ENCODE data around the gene KCNJ16.

Gene KCNJ16

DNA sequence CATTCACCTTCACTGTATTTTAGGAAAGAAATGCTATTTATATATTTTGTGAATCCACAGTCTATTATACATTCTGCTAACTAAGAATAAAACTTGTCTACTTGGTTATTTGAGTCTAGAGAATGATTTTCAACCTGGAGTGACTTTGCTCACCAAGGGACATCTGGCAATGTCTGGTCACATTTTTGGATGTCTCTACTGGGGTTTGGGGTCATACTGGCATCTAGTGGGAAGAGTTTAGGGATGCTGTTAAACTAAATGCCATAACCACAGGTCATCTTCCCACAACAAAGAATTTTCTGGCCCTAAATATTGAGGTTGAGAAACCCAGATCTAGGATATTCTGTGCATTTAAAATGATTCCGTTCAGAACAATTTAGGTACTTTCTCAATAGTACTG, 26.0 kb downstream of the KCNJ16 start:
- DNase-seq: no peak

GRCh38 chr17:70102531-70102930, 27.5 kb downstream of the KCNJ16 start:
- DNase-seq: no peak

DNA sequence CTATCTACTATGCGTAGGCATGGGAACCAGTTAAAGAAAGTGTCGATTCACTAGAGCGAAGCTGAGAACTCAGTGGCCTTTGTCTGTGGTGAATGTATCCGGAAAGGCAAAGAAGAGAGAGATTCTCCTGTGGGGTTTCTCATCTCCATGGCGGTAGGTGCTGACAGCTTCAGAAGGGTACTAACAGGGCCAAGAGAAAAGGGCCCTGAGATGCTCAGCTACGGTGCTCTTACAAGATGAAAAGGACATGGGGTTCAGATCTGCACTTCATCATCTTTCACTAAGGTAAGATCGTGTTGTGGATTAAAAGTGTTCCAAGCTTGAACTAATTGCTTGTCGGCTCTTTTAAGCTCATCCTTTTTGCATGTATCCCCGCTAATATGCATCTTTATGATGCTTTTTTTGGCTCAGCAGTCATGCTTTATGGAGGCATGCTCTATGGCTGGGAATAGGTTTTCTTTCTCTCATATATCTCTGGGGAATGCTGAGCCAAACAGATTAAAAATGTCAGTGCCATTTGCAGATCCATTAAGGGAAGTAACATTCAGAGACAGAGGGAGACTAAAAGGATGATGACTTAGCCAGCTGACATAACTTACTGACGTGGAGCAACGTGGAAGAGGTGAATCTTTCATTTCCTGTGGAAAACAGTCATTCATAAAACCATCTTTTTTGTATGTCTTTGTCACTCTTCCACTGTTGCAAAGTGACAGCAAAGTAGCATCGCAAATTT, 29.9 kb downstream of the KCNJ16 start:
- DNase-seq: no peak

- DNase-seq: no peak
Measured at GRCh38 chr17:70105641-70106040, 30.6 kb downstream of the KCNJ16 start.

- no peak for DNase-seq
Measured at GRCh38 chr17:70106551-70106950, 31.5 kb downstream of the KCNJ16 start.

- DNase-seq: no peak
Measured at GRCh38 chr17:70107441-70107840, 32.4 kb downstream of the KCNJ16 start.

DNA sequence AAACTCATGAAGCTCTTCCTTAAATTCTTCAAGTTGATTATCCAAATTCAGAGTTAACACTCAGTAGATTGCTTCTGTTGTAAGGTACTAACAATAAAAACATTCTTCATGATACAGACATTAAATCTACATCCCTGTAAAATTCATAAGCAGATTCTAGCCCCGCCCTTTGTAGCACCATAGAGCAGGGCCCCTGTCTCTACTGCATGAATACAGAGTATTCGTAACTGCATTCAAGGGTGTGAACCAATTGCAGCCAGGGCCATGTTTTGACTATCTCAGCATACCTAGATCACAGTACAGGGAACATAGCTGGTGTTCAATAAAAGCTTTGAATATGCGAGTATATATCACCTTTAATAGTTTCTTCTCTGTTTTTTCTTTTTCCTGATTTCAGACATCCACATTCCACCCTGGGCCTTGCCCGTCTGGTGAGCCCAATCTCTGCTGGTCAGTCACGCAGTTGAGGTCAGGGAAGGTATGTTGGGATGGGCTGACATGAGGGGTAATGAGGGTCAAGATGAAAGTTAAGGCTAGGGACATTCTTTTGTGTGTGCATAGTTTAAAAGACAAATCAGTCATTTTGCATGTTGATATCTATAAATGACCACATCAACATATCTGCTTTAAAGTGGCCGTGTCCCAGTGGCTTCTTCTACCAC, 33.0 kb downstream of the KCNJ16 start:
- no peak for DNase-seq

- DNase-seq: no peak
Measured at GRCh38 chr17:70109497-70109896, 34.5 kb downstream of the KCNJ16 start.

DNA sequence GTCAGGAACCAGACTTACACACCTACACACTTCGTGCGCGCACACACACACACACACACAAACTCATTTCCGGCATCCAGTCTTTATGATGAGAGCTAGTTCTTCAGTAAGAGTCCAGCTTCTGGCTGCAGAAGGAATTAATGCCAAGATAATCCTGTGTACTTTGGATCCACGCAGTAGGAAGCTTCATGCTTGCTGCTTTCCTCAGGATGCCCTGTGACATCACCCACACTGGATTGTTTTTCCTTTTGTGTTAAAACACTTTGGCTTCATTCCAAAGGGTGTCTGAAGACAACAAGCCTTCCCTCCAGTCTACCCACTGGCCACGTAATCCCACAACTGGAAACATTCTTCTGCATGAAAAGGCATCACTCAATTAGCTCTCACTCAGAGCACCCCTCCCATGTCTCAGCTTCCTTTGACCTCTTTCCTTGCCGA, 35.4 kb downstream of the KCNJ16 start:
- DNase-seq: no peak

DNA sequence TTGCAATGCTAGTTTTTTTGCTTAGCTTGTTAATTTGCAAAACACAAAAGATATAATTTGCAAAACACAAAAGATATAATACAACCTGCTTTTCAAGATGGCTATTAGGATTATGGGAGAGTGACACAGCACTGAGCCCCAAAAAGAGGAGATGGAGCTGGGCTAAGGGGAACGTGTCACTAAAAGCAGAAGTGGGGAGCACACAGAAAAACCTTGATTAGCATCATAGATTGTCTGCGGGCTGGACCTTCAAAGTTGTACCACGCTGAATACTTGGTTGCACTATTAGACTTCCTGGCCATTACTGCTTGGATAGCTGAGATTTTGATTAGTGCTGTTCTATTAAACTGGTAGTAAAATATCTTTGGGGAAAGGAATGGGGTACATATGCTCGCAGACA, 36.2 kb downstream of the KCNJ16 start:
- DNase-seq: no peak

DNA sequence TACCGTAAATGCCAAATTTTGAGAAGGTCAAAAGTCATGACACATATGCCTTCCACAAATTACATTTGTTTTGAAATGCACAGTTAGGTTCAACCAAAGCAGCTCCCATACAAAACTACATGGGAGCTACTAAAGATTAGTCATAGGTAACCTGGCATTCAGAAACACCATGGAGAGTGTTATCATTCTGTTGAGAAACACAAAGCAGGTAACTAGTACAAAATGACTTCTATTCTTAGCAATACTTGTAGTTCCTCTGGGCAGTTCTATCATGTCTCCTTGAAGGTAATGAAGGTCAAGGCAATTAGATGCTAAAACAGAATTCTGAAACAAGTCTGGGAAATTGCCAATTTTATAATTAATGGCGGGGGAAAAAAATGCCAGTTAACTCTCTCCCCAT, 39.4 kb downstream of the KCNJ16 start:
- no peak for DNase-seq

DNA sequence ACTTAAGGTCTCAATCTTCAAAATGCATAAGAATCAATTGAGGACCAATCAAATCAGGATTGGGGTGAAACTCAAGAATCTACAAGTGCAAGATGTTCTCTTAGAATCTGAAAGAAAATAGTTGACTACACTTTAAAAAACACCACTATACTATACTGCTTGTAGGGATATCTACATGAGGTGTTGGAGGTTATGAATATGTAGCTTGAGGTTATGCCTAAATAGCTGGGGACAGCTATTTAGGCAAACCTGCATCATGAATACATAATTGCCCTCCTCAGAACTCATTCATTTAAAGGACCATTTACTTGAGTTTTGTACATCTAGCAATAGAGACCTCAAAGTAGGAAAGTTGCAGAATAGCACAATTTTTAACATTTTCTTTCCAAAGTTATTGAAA, 40.1 kb downstream of the KCNJ16 start:
- no peak for DNase-seq

- no peak for DNase-seq
Measured at GRCh38 chr17:70116919-70117318, 41.9 kb downstream of the KCNJ16 start.

GRCh38 chr17:70119545-70119944, 44.5 kb downstream of the KCNJ16 start:
- DNase-seq: no peak

GRCh38 chr17:70119983-70120382, 45.0 kb downstream of the KCNJ16 start:
- DNase-seq: no peak

GRCh38 chr17:70120425-70120824, 45.4 kb downstream of the KCNJ16 start:
- DNase-seq: no peak

DNA sequence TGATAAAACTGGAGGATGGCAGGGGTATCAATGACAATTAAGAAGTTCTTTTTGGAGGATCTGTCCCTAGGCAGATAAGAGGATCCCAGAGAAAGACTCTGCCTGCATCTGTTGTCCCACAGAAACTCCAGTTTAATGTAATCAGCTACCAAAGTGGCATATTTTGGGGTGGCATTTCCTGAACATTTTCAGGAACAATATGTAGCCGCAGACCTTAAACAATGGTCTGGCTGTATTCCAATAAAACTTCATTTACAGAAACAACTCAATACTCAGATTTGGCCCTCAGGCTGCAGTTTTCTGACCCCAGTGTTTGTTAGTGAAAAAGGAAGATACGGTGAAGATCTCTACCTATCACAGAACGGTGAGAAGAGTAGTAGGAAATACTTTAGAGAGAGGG, 46.1 kb downstream of the KCNJ16 start:
- no peak for DNase-seq

GRCh38 chr17:70123193-70123592, 48.2 kb downstream of the KCNJ16 start:
- no peak for DNase-seq

DNA sequence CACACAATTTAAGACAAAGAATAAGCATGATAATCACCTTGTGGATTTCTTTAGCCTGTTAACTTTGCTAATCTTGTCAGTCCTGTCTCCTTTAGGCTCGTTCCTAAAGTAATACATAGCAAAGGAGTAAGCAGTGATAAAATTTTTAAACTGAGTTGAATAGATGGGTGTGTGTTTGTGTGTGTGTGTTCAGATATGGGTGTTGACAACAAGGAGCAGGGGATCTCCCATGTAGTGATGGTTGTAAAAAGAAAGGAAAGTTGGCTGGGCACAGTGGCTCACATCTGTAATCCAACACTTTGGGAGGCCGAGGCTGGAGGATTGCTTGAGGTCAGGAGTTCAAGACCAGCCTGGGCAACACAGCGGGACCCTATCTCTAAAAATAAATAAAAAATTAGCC, 49.7 kb downstream of the KCNJ16 start:
- DNase-seq: no peak

GRCh38 chr17:70127221-70127873, 52.3 kb downstream of the KCNJ16 start:
- no peak for DNase-seq

- DNase-seq: no peak
Measured at GRCh38 chr17:70128727-70129238, 53.8 kb downstream of the KCNJ16 start.

DNA sequence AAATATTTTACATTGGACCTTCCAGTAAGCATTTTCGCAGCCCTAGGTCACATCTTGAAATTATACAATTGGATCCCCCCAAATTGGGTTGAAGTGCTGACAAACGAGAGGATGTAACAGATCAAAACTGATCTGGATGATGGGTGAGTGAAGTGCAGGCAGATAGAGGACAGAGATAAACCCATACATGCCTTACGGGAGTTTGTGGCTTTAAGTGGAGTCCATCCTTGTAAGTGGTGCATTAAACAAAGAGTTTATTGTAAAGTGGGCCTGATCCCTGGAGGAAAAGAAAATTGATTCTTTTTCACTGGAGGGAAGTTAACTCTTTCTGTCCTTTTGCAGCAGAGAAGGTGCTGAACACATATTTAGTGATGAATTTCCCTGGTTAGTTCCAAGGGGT, 55.3 kb downstream of the KCNJ16 start:
- DNase-seq: no peak

GRCh38 chr17:70132505-70132904, 57.5 kb downstream of the KCNJ16 start:
- no peak for DNase-seq

DNA sequence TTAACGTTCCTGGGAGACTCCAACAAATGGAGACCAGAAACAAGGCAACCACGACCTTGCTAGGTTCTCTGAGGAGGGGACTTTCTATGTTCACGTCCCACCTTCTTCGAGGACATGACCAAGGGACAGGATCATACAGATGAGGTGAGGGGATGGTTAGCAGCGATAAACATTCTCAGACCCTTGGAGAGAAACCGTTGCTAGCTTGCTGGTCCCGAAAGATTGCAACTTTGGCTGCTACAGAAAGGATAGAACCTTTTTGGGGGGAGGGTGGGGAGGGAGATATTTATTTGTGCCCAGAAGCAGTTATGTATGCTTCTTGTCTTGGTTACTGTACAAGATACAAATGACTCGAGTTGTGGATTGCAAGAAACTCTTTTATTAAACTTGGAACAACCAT, 59.0 kb downstream of the KCNJ16 start:
- DNase-seq: no peak

Data from midbrain (tissue), 1 donor.